ENCODE results near the gene UXT. TPM values are rescaled to one million over a fixed set of nuclear protein-coding genes. Genes with fewer than 3 reads are reported as not detected.

Gene UXT
- total and polyA plus RNA-seq, 4 donors = 34.0 to 99.0 (median 65.3) TPM

DNA sequence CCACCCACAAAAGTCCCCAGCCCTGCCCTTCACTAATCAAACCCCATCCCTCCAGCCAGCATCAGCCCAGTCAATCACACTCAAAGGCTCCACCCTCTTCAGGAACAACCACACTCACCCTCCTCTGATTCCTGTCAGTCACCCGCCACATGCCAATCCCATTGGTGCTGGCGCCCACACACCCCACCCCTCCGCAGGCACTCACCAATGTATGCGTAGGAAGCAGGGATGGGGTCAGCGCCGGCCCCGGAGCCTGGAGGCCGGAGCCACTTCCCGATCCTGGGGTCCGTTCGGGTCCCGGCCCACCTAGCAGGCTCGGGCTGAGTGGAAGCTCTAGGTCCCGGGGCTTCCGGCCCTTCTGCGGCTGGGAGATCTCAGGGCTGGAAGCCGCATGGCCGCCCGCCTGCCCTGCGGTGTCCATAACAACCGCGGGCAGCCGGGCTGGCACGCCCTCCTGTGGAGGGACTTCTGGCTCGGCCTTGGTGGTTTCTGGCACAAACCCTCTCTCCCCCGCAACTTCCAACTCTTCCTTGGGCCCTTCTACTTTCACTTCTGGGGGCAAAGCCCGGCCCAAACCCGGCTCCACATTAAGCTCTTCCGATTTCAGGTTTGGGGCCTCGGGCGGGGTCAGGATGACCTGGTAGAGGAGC lies 21.3 kb downstream of the UXT start:
- no peaks in the 10 kb centered on the region for H3K4me1 ChIP-seq (ENCODE audit: control insufficient read depth in 4 of 4, insufficient read depth in 4 of 4, low read length in 3 of 4)
- H3K4me3 ChIP-seq (ENCODE audit: low read depth in 1 of 3, low read length in 3 of 3) = no peak overlapping the region
- H3K36me3 ChIP-seq (ENCODE audit: control insufficient read depth in 4 of 4, insufficient read depth in 3 of 4, low read depth in 1 of 4, low read length in 3 of 4) = peaks cover 11 to 48% (median 22%) of the 10 kb centered on the region in 4 donors
- TF ChIP-seq EGR1 (IDR thresholded peaks at IDR 0.05; ENCODE audit: low read depth in 2 of 2) (no peak), RXRA (IDR thresholded peaks at IDR 0.05) (no peak), TAF1 (conservative IDR thresholded peaks at IDR 0.05) (no peak)
- TF ChIP-seq, protein P1, sequence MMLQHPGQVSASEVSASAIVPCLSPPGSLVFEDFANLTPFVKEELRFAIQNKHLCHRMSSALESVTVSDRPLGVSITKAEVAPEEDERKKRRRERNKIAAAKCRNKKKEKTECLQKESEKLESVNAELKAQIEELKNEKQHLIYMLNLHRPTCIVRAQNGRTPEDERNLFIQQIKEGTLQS (IDR thresholded peaks at IDR 0.05) = no peak
- WGBS = 68% methylated on average over 31 of the region's 31 CpGs
- H3K9ac ChIP-seq (ENCODE audit: low read depth in 1 of 2, low read length in 2 of 2) = no peak overlapping the region
- H3K9me3 ChIP-seq (ENCODE audit: control insufficient read depth in 4 of 4, low read length in 3 of 4) = peaks cover 0 to 6% (median 1%) of the 10 kb centered on the region in 4 donors
- H3K27ac ChIP-seq (ENCODE audit: low read depth in 1 of 2, low read length in 2 of 2) = no peak overlapping the region
- H3K27me3 ChIP-seq (ENCODE audit: control insufficient read depth in 4 of 4, insufficient read depth in 4 of 4, low read length in 3 of 4) = no peaks in the 10 kb centered on the region
- peak; percentile 52 for DNase-seq (ENCODE audit: low spot score)

DNA sequence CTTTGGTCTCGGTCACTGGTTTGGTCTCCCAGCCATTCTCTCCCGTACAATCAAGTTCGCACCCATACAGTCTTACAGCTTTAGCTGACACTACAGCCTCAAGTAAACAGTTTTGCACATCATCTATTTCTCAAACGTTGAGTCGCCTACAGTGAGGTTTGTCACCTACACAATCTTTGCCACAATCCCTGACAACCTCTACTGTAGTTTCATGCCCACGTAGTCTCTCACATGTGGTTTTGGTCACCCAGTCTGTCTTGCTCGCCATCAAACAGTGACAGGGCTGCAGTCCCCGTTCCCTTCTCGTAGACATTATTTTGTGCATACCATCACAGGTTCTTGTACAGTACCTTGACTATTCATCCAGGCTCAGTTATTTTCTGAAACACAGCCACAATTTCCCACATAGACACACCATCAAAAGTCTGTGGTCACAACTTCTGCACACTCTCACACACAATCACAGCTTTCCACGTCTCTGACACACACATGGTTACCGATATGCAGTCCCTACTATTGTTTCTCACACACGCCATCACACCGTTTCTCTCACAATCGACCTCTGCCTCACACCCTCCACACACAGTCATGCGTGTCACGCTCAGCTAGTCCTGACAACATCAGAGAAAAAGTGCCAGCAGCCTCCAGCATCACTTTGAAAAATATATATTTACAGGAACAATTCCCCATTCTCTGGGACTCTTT lies 24.0 kb downstream of the UXT start:
- Histone ChIP-seq H3K4me1 (ENCODE audit: control insufficient read depth in 4 of 4, insufficient read depth in 4 of 4, low read length in 3 of 4) (peaks cover 0 to under 1% (median 0%) of the 10 kb centered on the region in 4 donors), H3K27ac (ENCODE audit: low read depth in 1 of 2, low read length in 2 of 2) (no peak overlapping the region), H3K4me3 (ENCODE audit: low read depth in 1 of 3, low read length in 3 of 3) (no peak overlapping the region), H3K36me3 (ENCODE audit: control insufficient read depth in 4 of 4, insufficient read depth in 3 of 4, low read depth in 1 of 4, low read length in 3 of 4) (peaks cover 11 to 31% (median 12%) of the 10 kb centered on the region in 4 donors), H3K27me3 (ENCODE audit: control insufficient read depth in 4 of 4, insufficient read depth in 4 of 4, low read length in 3 of 4) (no peaks in the 10 kb centered on the region), H3K9me3 (ENCODE audit: control insufficient read depth in 4 of 4, low read length in 3 of 4) (peaks cover 0 to 6% (median 0%) of the 10 kb centered on the region in 4 donors), H3K9ac (ENCODE audit: low read depth in 1 of 2, low read length in 2 of 2) (no peak overlapping the region)
- WGBS = 85% methylated on average over 16 of the region's 16 CpGs
- TF ChIP-seq EGR1 (IDR thresholded peaks at IDR 0.05; ENCODE audit: low read depth in 2 of 2) (no peak), FOXA2 (IDR thresholded peaks at IDR 0.05) (no peak), TAF1 (conservative IDR thresholded peaks at IDR 0.05) (no peak), HNF4G (IDR thresholded peaks at IDR 0.05) (no peak), FOXA1 (IDR thresholded peaks at IDR 0.05) (no peak), YY1 (IDR thresholded peaks at IDR 0.05) (no peak), GABPA (IDR thresholded peaks at IDR 0.05 in 1 of 2, conservative IDR thresholded peaks at IDR 0.05 in 1 of 2) (no peak), RAD21 (IDR thresholded peaks at IDR 0.05) (no peak), SP1 (IDR thresholded peaks at IDR 0.05) (no peak), HNF4A (conservative IDR thresholded peaks at IDR 0.05) (no peak)
- TF ChIP-seq, protein P2, sequence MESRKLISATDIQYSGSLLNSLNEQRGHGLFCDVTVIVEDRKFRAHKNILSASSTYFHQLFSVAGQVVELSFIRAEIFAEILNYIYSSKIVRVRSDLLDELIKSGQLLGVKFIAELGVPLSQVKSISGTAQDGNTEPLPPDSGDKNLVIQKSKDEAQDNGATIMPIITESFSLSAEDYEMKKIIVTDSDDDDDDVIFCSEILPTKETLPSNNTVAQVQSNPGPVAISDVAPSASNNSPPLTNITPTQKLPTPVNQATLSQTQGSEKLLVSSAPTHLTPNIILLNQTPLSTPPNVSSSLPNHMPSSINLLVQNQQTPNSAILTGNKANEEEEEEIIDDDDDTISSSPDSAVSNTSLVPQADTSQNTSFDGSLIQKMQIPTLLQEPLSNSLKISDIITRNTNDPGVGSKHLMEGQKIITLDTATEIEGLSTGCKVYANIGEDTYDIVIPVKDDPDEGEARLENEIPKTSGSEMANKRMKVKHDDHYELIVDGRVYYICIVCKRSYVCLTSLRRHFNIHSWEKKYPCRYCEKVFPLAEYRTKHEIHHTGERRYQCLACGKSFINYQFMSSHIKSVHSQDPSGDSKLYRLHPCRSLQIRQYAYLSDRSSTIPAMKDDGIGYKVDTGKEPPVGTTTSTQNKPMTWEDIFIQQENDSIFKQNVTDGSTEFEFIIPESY (IDR thresholded peaks at IDR 0.05) = no peak
- TF ChIP-seq, protein P3, sequence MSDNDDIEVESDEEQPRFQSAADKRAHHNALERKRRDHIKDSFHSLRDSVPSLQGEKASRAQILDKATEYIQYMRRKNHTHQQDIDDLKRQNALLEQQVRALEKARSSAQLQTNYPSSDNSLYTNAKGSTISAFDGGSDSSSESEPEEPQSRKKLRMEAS (IDR thresholded peaks at IDR 0.05) = no peak
- TF ChIP-seq, protein P4, sequence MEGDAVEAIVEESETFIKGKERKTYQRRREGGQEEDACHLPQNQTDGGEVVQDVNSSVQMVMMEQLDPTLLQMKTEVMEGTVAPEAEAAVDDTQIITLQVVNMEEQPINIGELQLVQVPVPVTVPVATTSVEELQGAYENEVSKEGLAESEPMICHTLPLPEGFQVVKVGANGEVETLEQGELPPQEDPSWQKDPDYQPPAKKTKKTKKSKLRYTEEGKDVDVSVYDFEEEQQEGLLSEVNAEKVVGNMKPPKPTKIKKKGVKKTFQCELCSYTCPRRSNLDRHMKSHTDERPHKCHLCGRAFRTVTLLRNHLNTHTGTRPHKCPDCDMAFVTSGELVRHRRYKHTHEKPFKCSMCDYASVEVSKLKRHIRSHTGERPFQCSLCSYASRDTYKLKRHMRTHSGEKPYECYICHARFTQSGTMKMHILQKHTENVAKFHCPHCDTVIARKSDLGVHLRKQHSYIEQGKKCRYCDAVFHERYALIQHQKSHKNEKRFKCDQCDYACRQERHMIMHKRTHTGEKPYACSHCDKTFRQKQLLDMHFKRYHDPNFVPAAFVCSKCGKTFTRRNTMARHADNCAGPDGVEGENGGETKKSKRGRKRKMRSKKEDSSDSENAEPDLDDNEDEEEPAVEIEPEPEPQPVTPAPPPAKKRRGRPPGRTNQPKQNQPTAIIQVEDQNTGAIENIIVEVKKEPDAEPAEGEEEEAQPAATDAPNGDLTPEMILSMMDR (IDR thresholded peaks at IDR 0.05; ENCODE audit: low read depth, low read length, missing input control) = no peak
- no peak for DNase-seq (ENCODE audit: low spot score)

Measured in liver (tissue), 9 donors.